ENCODE measurements around the gene AIG1.

The AIG1 gene

GRCh38 chr6:143141442-143141841, 80.8 kb downstream of the AIG1 start:
- H3K27ac ChIP-seq = no peak overlapping the region
- H3K4me2 ChIP-seq (ENCODE audit: low read length) = no peak overlapping the region
- H3K9me3 ChIP-seq (ENCODE audit: control insufficient read depth, low read length) = no peaks in the 10 kb centered on the region
- no peak overlapping the region for H3K4me3 ChIP-seq (ENCODE audit: low read depth, low read length)
- H3K36me3 ChIP-seq (ENCODE audit: control insufficient read depth, insufficient read depth, low read length) = no peaks in the 10 kb centered on the region
- H3K9ac ChIP-seq = no peak overlapping the region
- peaks cover 3% of the 10 kb centered on the region for H3K79me2 ChIP-seq
- no peaks in the 10 kb centered on the region for H3K4me1 ChIP-seq
- no peak overlapping the region for H2AFZ ChIP-seq
- H3K27me3 ChIP-seq (ENCODE audit: control insufficient read depth, insufficient read depth, low read length) = no peaks in the 10 kb centered on the region
- TF ChIP-seq, protein P1, sequence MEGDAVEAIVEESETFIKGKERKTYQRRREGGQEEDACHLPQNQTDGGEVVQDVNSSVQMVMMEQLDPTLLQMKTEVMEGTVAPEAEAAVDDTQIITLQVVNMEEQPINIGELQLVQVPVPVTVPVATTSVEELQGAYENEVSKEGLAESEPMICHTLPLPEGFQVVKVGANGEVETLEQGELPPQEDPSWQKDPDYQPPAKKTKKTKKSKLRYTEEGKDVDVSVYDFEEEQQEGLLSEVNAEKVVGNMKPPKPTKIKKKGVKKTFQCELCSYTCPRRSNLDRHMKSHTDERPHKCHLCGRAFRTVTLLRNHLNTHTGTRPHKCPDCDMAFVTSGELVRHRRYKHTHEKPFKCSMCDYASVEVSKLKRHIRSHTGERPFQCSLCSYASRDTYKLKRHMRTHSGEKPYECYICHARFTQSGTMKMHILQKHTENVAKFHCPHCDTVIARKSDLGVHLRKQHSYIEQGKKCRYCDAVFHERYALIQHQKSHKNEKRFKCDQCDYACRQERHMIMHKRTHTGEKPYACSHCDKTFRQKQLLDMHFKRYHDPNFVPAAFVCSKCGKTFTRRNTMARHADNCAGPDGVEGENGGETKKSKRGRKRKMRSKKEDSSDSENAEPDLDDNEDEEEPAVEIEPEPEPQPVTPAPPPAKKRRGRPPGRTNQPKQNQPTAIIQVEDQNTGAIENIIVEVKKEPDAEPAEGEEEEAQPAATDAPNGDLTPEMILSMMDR (IDR thresholded peaks at IDR 0.05) = no peak

GRCh38 chr6:143146186-143146851, 85.6 kb downstream of the AIG1 start:
- H2AFZ ChIP-seq = no peak overlapping the region
- no peak overlapping the region for H3K4me2 ChIP-seq (ENCODE audit: low read length)
- H3K4me3 ChIP-seq (ENCODE audit: low read depth, low read length) = no peak overlapping the region
- H3K4me1 ChIP-seq = no peaks in the 10 kb centered on the region
- H3K27ac ChIP-seq = no peak overlapping the region
- H3K79me2 ChIP-seq = peaks cover 3% of the 10 kb centered on the region
- H3K9me3 ChIP-seq (ENCODE audit: control insufficient read depth, low read length) = no peaks in the 10 kb centered on the region
- H3K36me3 ChIP-seq (ENCODE audit: control insufficient read depth, insufficient read depth, low read length) = no peaks in the 10 kb centered on the region
- H3K27me3 ChIP-seq (ENCODE audit: control insufficient read depth, insufficient read depth, low read length) = no peaks in the 10 kb centered on the region
- TF ChIP-seq, protein P1 (IDR thresholded peaks at IDR 0.05) = no peak
- H3K9ac ChIP-seq = no peak overlapping the region

DNA sequence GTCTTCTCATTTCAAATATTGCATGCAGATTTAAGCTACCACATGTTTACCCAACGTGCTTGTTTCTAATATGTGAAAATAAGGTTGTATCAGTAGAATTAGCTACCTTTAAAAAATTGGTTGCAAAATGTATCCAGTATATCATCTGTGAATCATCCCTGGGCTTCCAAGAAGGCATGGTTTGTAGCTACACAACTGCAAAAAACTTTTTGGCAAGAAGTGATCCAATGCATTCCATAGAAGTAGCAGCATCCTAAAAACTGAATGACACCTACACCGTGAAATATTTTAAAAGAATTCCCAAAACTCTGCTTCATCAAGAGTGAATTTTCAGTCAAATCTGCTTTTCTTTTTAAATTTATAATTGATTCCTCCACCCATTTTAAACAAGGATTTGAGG, 89.1 kb downstream of the AIG1 start:
- Histone ChIP-seq H3K9ac (no peak overlapping the region), H3K4me2 (ENCODE audit: low read length) (no peak overlapping the region), H2AFZ (no peak overlapping the region), H3K4me1 (no peaks in the 10 kb centered on the region), H3K9me3 (ENCODE audit: control insufficient read depth, low read length) (no peaks in the 10 kb centered on the region), H3K27ac (no peak overlapping the region), H3K27me3 (ENCODE audit: control insufficient read depth, insufficient read depth, low read length) (no peaks in the 10 kb centered on the region), H3K79me2 (no peaks in the 10 kb centered on the region), H3K36me3 (ENCODE audit: control insufficient read depth, insufficient read depth, low read length) (no peaks in the 10 kb centered on the region), H3K4me3 (ENCODE audit: low read depth, low read length) (no peak overlapping the region)
- TF ChIP-seq, protein P1 (IDR thresholded peaks at IDR 0.05) = no peak

GRCh38 chr6:143150281-143150680, 89.6 kb downstream of the AIG1 start:
- Histone ChIP-seq H3K9ac (no peak overlapping the region), H3K27me3 (ENCODE audit: control insufficient read depth, insufficient read depth, low read length) (no peaks in the 10 kb centered on the region), H3K36me3 (ENCODE audit: control insufficient read depth, insufficient read depth, low read length) (no peaks in the 10 kb centered on the region), H3K79me2 (no peaks in the 10 kb centered on the region), H3K4me3 (ENCODE audit: low read depth, low read length) (no peak overlapping the region), H3K9me3 (ENCODE audit: control insufficient read depth, low read length) (no peaks in the 10 kb centered on the region), H3K4me2 (ENCODE audit: low read length) (no peak overlapping the region), H3K27ac (no peak overlapping the region), H3K4me1 (no peaks in the 10 kb centered on the region), H2AFZ (no peak overlapping the region)
- TF ChIP-seq, protein P1 (IDR thresholded peaks at IDR 0.05) = no peak

DNA sequence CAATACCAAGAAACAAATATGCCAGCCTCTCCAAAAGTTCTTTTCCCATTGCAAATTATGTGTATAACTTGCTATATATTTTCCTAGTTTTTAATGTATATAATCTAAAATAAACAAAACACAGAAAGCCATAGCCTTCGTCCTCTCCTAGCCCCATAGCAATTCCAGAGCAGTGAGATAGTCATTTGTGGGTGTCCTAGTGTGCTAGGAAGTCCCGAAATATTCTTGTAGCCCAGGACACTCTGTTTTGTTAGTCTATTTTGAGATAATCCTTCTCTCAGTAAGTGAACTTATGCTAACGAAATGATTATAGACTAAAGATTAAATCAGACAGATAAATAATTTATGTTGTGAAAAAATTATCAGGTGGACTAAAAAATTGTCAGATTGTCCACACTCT, 90.7 kb downstream of the AIG1 start:
- TF ChIP-seq, protein P1 (IDR thresholded peaks at IDR 0.05) = no peak
- H3K36me3 ChIP-seq (ENCODE audit: control insufficient read depth, insufficient read depth, low read length) = no peaks in the 10 kb centered on the region
- no peaks in the 10 kb centered on the region for H3K4me1 ChIP-seq
- no peak overlapping the region for H3K4me3 ChIP-seq (ENCODE audit: low read depth, low read length)
- H3K79me2 ChIP-seq = no peaks in the 10 kb centered on the region
- H2AFZ ChIP-seq = no peak overlapping the region
- no peak overlapping the region for H3K9ac ChIP-seq
- H3K4me2 ChIP-seq (ENCODE audit: low read length) = no peak overlapping the region
- H3K27ac ChIP-seq = no peak overlapping the region
- no peaks in the 10 kb centered on the region for H3K9me3 ChIP-seq (ENCODE audit: control insufficient read depth, low read length)
- H3K27me3 ChIP-seq (ENCODE audit: control insufficient read depth, insufficient read depth, low read length) = no peaks in the 10 kb centered on the region

All from parathyroid adenoma (tissue), 2 donors.